ENCODE measurements around the gene COASY.

- no peak for TF ChIP-seq FOXP2 (optimal IDR thresholded peaks at IDR 0.05; ENCODE audit: borderline replicate concordance, extremely low read depth, extremely low read length, insufficient read depth)
- TF ChIP-seq POLR2AphosphoS5 (IDR thresholded peaks at IDR 0.05; ENCODE audit: low read depth, low read length) = no peak
Observed at GRCh38 chr17:42521666-42522262, 40.2 kb upstream of the COASY start.

Data from PFSK-1 (cell line).